NCI-H345 (cell line): ENCODE results near the gene NOTCH1.
A peak's percentile ranks its signal among the peaks of the same experiment; 100 is the strongest.

ENCODE experiments used
- DNase-seq: peaks from one replicate; lab custom pipeline; 2025; lab: John Stamatoyannopoulos, UW

Gene NOTCH1

GRCh38 chr9:136501686-136502085 is 44.2 kb downstream of the NOTCH1 start:
- no peak for DNase-seq

GRCh38 chr9:136499935-136500910 is 45.6 kb downstream of the NOTCH1 start:
- DNase-seq = no peak

DNA sequence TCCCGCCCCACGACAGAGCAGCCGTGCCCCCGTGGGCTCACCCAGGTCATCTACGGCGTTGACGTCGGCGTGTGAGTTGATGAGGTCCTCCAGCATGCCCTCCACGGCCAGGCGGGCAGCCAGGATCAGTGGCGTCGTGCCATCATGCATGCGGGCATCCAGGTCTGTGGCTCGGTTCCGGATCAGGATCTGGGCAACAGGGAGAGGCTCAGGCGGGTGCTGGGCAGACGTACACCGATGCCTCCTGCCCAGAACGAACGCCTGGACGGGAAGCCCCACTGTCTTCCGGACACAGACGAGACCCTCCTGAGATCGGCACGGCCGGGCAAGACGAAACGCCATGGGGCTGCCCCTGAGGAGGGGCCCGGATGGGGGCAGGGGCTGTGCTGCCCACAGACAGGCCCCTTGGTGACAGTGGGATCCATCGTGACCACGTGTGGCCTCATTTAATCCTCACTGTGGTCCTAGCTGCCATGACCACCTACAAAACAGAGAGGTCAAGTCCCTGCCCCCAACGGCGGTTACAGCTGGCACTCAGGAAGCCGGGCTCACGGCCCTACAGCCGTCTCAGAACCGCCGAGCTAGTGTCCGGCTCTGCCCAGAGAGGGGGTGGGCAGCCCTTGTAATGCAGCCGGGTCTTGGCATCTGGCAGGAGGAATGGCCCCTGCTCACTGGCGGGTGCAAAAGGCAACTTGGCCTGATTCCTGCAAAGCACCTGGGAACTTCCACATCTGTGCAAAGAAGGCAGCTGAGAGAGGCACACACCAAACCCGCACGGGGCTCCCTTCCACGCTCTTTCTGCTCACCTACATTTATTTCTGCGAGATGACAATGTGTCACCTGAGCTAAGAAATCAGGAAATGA is 46.5 kb downstream of the NOTCH1 start:
- DNase-seq = no peak

- DNase-seq = no peak
Measured at GRCh38 chr9:136497916-136498695, 47.7 kb downstream of the NOTCH1 start.

- no peak for DNase-seq
Measured at GRCh38 chr9:136496801-136497620, 48.8 kb downstream of the NOTCH1 start.

DNA sequence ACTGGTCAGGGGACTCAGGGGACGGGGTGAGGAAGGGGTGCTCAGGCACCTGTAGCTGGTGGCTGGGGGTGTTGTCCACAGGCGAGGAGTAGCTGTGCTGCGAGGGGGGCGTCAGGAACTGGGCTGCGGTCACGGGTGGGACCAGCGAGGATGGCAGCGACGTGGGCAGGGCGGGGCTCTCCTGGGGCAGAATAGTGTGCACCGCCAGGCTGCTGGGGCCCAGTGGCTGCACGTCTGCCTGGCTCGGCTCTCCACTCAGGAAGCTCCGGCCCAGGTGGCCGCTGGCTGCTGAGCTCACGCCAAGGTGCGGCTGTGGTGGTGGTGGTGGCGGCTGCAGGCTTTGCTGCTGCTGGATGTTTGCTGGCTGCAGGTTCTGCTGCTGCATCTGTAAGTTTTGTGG is 49.7 kb downstream of the NOTCH1 start:
- DNase-seq = no peak

GRCh38 chr9:136495238-136495800 is 50.5 kb downstream of the NOTCH1 start:
- no peak for DNase-seq

GRCh38 chr9:136494531-136495215 is 51.2 kb downstream of the NOTCH1 start:
- DNase-seq = no peak

DNA sequence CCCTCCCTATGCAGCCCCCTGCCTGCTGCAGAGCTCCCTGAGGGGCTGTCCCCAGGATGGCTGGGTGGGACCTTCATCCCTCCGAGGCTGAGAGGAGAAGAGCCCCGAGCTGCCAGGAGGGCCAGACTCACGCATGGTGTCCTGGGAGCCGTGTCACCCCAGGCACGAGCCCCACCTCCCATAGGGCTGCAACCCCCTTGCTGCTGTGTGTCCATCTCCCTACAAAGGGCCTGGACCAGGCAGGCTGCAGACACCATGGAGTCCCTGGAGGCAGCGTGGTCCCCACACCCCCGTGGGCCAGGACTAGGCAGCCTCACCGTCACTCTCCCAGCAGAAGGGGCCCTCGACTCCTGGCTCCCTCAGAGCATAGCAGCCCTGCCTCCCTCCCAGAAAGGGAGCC is 51.8 kb downstream of the NOTCH1 start:
- no peak for DNase-seq

GRCh38 chr9:136493567-136493971 is 52.3 kb downstream of the NOTCH1 start:
- DNase-seq = no peak

DNA sequence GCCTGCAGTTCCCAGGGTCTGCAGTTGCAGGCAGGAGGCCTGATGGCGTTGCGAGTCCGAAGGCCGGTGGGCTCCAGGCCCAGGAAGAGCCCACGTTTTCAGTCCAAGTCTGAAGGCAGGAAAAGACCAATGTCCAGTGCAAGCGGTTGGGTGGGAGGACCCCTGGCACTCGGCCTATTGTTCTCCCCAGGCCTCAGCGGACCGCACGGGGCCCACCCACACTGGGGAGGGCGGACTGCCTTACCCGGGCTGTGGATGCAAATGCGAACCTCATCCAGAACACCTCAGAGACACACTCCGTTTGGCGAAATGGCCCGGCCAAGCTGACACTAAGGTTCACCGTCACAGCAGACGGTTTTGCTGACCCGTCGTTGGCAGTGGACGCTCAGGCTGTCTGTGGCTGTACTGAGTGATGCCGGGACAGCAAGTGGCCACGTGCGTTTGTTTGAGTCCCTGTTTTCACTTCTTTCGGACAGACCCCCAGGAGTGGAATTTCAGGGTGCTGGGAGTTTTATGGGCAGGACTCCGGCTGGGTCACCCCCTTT is 52.8 kb downstream of the NOTCH1 start:
- DNase-seq = no peak

- no peak for DNase-seq
Measured at GRCh38 chr9:136489731-136490130, 56.1 kb downstream of the NOTCH1 start.

DNA sequence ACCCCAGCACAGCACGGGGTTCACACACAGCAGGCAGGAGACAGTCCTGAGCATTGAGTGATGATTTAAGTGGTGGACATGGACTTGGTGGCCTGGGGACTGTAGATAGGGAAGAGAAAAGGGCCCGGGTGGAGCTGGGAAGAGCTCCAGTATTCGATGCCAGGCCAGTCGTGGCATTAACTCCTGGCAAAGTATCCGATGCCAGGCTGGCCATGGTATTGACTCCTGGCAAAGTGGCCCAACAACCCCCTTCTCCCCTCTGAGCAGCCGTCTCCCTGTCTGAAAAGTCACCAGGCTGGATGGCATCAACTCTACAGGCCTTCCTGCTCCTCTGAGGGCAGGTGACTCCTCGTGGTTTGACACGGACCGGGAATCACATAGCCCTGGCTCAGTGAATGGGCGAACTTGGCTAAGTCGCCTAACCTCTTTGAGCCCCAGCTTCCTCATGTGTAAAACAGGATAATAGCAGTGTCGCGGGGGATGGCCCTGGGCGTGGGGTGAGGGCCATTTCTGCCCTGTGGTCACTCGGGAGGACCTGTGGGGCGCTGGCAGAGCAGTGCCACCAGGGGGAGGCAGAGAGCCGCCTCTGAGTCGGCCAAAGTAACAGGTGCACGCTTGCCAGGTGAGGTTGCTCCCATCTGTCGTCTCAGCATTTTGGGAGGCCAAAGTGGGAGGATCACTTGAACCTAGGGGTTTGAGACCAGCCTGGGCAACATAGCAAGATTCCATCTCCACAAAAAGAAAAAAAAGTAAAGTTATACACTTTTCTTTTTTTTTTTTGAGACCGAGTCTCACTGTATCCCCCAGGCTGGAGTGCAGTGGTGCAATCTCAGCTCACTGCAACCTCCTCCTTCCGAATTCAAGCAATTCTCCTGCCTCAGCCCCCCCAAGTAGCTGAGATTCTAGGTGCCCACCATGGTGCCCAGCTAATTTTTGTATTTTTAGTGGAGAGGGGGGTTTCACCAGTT is 57.3 kb downstream of the NOTCH1 start:
- peak; percentile 66 for DNase-seq

GRCh38 chr9:136487672-136488071 is 58.2 kb downstream of the NOTCH1 start:
- no peak for DNase-seq

- no peak for DNase-seq
Measured at GRCh38 chr9:136486823-136487620, 58.8 kb downstream of the NOTCH1 start.

DNA sequence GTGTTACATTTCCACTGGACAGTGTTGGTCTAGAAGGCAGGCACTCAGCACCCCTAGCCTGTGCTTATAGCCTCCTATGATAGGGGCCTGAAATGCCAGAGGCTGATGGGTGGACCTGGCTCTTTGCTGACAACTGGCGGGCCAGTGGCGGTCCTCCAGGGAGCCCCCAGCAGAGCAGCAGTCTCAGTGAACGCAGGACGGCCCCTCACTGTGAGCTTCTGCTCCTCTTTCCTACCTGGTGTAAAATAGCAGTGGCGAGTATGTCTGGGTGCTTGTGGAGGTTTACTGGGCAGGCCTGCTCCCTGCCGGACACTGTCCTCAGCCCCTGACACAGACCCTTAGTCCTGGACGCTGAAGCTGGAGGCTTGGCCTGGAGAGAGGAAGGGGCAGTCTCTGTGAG is 59.7 kb downstream of the NOTCH1 start:
- no peak for DNase-seq
